Heart left ventricle (tissue), 16 donors: ENCODE data around the gene AGBL3. TPM values are rescaled to one million over a fixed set of nuclear protein-coding genes. Genes with fewer than 3 reads are reported as not detected.

ENCODE experiments used
- ATAC-seq, 4 donors: fragments of 200-7000 bp; cut with Tn5 transposase; one replicate each; pipeline ENCODE4 v1.9.1; 2020 to 2022; ENCODE audit warnings: moderate library complexity in 4 of 4, mild to moderate bottlenecking in 3 of 4, moderate number of reproducible peaks in 1 of 4
- DNase-seq, 5 donors: peaks; one replicate each; pipeline ENCODE4 v3.0.0-alpha.2; 2020
- H3K27ac ChIP-seq, 12 donors: fragments of 200-600 bp; sonication (generic) in 4 of 12; one replicate each; pipeline versions ENCODE4 v1.5.0 to v1.8.0; 2016 to 2022; ENCODE audit warnings: mild to moderate bottlenecking in 2 of 12
- H3K27me3 ChIP-seq, 9 donors: fragments of 200-600 bp; sonication (generic) in 2 of 9; one replicate each; pipeline versions ENCODE4 v1.5.1 to v1.8.0; 2016 to 2022; ENCODE audit warnings: mild to moderate bottlenecking in 3 of 9
- H3K36me3 ChIP-seq, 9 donors: fragments of 200-600 bp; sonication (generic) in 2 of 9; one replicate each; pipeline versions ENCODE4 v1.5.0 to v1.8.0; 2018 to 2022; ENCODE audit warnings: mild to moderate bottlenecking in 2 of 9
- H3K4me1 ChIP-seq, 12 donors: fragments of 200-600 bp; sonication (generic) in 4 of 12; one replicate each; pipeline versions ENCODE4 v1.5.0 to v1.8.0; 2016 to 2022; ENCODE audit warnings: mild to moderate bottlenecking in 3 of 12
- H3K4me3 ChIP-seq, 12 donors: fragments of 200-600 bp; sonication (generic) in 4 of 12; one replicate each; pipeline versions ENCODE4 v1.5.0 to v1.8.0; 2017 to 2022; ENCODE audit warnings: mild to moderate bottlenecking in 9 of 12, moderate library complexity in 4 of 12
- H3K9me3 ChIP-seq, 12 donors: fragments of 200-600 bp; sonication (generic) in 4 of 12; one replicate each; pipeline versions ENCODE4 v1.5.0 to v1.8.0; 2016 to 2022; ENCODE audit warnings: mild to moderate bottlenecking in 1 of 12
- POLR2A ChIP-seq, 2 donors: fragments of 450-650 bp; IDR thresholded peaks; one replicate each; pipeline ENCODE4 v1.6.1; 2017; ENCODE audit warnings: antibody characterized with exemption in 2 of 2, mild to moderate bottlenecking in 2 of 2, moderate library complexity in 2 of 2
- WGBS, 4 donors: extraction: QIAGEN DNeasy Blood & Tissue Kit in 2 of 4; methylation state at CpG; one replicate each; pipeline versions ENCODE4 v1.1.5 to v1.1.7; 2013 to 2018; 5-methylcytosine and 5-hydroxymethylcytosine counted together
- intact Hi-C, 10 donors: fragments of 100-400 bp; cut with DNase I; formaldehyde crosslinking; loops; one replicate each; pipeline versions ENCODE4 v1.11.1 to v1.14.2; 2022
- polyA plus RNA-seq, 2 donors: library from polyadenylated mRNA; stranded (reverse); fragments of 200-250 nt; gene quantifications; one replicate each; pipeline ENCODE4 v1.2.3, GENCODE V29; 2013
- total RNA-seq, 9 donors: library from RNA; depleted of rRNA in 2 of 9; stranded (reverse); fragments of >200 nt in 2 of 9; fragmentation: NEBNext Ultra II Directional in 3 of 9; extraction: Animal tissue kit (Norgen Biotek cat#: 25700) in 3 of 9; gene quantifications; one replicate each; pipeline versions ENCODE4 v1.1.0 to v1.2.4, GENCODE V29; 2016 to 2023
- TF ChIP-seq, protein P1 (sequence below), 12 donors: fragments of 200-600 bp; sonication (generic) in 4 of 12; IDR thresholded peaks; one replicate each; pipeline versions ENCODE4 v1.5.0 to v1.8.0; 2018 to 2022; ENCODE audit warnings: antibody characterized with exemption in 12 of 12, mild to moderate bottlenecking in 5 of 12
- donor health status: ischemic (EF 13 %, LVEDD 7.1; RV severe dilation, severe dysfunction).
- donor health status: healthy with polysubstance abuse.
- donor health status: DM: no; HTN: yes; CAD: no.
- donor health status: DM: no; HTN: no; CAD: no.
- donor health status: ischemic (EF 25% LVEDD 6.9; RV normal size, moderate dysfunction).
- donor health status: ischemic (EF 25% LVEDD 5.7; RV mildly dilated, moderate dysfunction).
- donor health status: healthy.
- donor health status: DM: yes; HTN: yes; CAD: no.
- donor health status: ischemic (EF 35%, LVEDD 5.7; RV mildly dilated, moderate dysfunction).
- donor health status: nonischemic (EF 11% LVEDD 7.7; RV severe dilation, severe dysfunction).
- donor health status: DM: yes; HTN: yes; CAD: no.
- donor health status: PGD.
- donor health status: ischemic (EF 29% LVEDD 5.4; RV normal size, mild dysfunction).
- donor health status: nonischemic (EF 23%, LVEDD 6.1; RV moderate dilation, normal function).

AGBL3 gene
- total and polyA plus RNA-seq, 11 donors = 0.40 to 1.5 (median 0.93) TPM

DNA sequence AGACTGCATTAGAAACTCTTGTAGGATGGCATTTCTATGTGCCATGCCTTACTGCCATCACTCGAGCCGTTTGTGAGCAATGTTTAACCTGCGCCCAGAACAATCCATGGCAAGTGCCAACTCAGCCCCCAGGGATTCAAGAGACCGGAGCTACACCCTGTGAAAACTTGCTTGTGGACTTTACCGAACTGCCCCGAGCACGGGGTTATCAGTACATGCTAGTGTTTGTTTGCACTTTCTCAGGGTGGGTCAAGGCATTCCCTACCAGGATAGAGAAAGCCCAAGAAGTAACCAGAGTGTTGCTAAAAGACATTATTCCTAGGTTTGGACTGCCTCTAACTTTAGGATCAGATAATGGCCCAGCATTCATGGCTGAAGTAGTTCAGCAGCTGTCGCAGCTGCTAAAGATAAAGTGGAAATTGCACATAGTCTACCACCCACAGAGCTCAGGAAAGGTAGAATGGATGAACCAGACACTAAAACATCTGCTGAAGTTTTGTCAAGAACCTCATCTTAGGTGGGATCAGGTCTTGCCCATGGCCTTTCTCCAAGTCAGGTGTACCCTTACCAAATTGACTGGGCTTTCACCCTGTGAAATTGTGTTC, 193.1 kb downstream of the AGBL3 start:
- H3K36me3 ChIP-seq = peaks cover 0 to 47% (median 15%) of the 10 kb centered on the region in 9 donors
- intact Hi-C loops = no loop called here

DNA sequence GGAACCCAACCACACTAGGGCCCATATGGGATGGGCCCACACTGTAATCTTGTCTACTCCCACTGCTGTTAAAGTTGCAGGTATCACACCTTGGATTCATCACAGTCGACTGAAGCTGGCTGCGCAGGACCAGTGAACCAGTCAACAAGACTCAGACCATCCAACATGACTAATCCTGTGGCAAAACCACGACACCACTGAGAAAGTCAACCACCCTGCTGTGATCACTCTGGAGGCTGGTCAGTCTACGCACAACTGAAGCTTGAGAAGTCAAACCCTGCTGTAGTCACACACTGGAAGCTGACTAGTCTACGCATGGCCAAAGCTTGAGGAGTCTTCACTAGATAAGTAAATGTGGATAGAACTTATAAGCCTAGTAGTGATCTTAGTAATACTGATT, 193.8 kb downstream of the AGBL3 start:
- H3K4me1 ChIP-seq = no peaks in the 10 kb centered on the region
- no peaks in the 10 kb centered on the region for H3K27me3 ChIP-seq
- WGBS, 4 donors = 97 to 98% (median 98%) methylated on average over 5 of the region's 5 CpGs
- H3K4me3 ChIP-seq = no peak overlapping the region
- DNase-seq (no peak), ATAC-seq (no peak)
- H3K36me3 ChIP-seq = peaks cover 0 to 54% (median 22%) of the 10 kb centered on the region in 9 donors
- TF ChIP-seq POLR2A (IDR thresholded peaks at IDR 0.05) = no peak
- TF ChIP-seq, protein P1, sequence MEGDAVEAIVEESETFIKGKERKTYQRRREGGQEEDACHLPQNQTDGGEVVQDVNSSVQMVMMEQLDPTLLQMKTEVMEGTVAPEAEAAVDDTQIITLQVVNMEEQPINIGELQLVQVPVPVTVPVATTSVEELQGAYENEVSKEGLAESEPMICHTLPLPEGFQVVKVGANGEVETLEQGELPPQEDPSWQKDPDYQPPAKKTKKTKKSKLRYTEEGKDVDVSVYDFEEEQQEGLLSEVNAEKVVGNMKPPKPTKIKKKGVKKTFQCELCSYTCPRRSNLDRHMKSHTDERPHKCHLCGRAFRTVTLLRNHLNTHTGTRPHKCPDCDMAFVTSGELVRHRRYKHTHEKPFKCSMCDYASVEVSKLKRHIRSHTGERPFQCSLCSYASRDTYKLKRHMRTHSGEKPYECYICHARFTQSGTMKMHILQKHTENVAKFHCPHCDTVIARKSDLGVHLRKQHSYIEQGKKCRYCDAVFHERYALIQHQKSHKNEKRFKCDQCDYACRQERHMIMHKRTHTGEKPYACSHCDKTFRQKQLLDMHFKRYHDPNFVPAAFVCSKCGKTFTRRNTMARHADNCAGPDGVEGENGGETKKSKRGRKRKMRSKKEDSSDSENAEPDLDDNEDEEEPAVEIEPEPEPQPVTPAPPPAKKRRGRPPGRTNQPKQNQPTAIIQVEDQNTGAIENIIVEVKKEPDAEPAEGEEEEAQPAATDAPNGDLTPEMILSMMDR (IDR thresholded peaks at IDR 0.05) = no peak
- intact Hi-C loops = loop anchor here in 1 of 10 donors (10.0 kb wide), 1 partner anchor 505 kb away; no protein-coding TSS in a partner anchor
- peaks cover 0 to 42% (median 28%) of the 10 kb centered on the region in 12 donors for H3K9me3 ChIP-seq
- H3K27ac ChIP-seq = no peak overlapping the region

More for the DNA sequence above, 193.1 kb downstream of the AGBL3 start:
- ATAC-seq (no peak), DNase-seq (no peak)
- Histone ChIP-seq H3K4me1 (no peaks in the 10 kb centered on the region), H3K27ac (no peak overlapping the region), H3K9me3 (peaks cover 0 to 42% (median 28%) of the 10 kb centered on the region in 12 donors), H3K27me3 (no peaks in the 10 kb centered on the region), H3K4me3 (no peak overlapping the region)
- TF ChIP-seq, protein P1 (IDR thresholded peaks at IDR 0.05) = no peak
- TF ChIP-seq POLR2A (IDR thresholded peaks at IDR 0.05) = no peak
- WGBS, 4 donors = 73 to 94% (median 85%) methylated on average over 8 of the region's 8 CpGs

DNA sequence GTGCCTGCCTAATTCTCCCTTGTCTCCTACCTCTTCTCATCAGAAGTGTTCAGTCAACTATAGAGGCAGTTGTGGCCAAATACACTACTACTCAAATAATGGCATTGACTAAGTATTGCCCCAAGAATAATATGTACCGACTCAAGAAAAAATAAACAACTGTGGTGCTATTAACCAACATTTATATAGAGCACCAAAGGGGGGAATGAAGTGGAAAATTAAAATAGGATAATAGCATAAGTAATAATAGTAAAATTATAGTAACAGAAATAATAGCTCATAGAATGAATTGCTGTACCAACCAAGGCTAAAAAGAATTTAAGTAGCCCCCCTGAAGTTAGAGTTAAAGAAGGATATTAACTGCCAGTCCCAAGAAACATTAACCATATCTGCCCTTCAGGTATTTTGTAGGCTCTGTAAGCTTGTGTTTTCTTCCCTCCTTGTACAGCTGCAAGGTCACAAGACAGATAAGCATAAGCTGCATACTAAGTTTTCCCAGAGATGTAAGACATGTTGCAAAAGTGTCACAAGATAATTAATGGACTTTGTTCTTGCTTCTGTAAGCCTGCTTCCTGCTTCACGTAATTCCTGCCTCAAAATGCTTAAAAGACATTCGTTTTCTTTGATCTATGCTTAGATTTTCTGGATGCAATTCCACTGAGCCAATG, 195.1 kb downstream of the AGBL3 start:
- Histone ChIP-seq H3K4me1 (no peaks in the 10 kb centered on the region), H3K27me3 (no peaks in the 10 kb centered on the region), H3K4me3 (no peak overlapping the region), H3K9me3 (peaks cover 0 to 42% (median 28%) of the 10 kb centered on the region in 12 donors), H3K27ac (no peak overlapping the region), H3K36me3 (peaks cover 0 to 63% (median 31%) of the 10 kb centered on the region in 9 donors)
- TF ChIP-seq, protein P1 (IDR thresholded peaks at IDR 0.05) = no peak
- TF ChIP-seq POLR2A (IDR thresholded peaks at IDR 0.05) = no peak
- WGBS, 4 donors = 92 to 95% (median 95%) methylated on average over 3 of the region's 3 CpGs
- intact Hi-C loops = loop anchor here in 1 of 10 donors (10.0 kb wide), 1 partner anchor 507 kb away; no protein-coding TSS in a partner anchor
- ATAC-seq = no peak
- DNase-seq = no peak

DNA sequence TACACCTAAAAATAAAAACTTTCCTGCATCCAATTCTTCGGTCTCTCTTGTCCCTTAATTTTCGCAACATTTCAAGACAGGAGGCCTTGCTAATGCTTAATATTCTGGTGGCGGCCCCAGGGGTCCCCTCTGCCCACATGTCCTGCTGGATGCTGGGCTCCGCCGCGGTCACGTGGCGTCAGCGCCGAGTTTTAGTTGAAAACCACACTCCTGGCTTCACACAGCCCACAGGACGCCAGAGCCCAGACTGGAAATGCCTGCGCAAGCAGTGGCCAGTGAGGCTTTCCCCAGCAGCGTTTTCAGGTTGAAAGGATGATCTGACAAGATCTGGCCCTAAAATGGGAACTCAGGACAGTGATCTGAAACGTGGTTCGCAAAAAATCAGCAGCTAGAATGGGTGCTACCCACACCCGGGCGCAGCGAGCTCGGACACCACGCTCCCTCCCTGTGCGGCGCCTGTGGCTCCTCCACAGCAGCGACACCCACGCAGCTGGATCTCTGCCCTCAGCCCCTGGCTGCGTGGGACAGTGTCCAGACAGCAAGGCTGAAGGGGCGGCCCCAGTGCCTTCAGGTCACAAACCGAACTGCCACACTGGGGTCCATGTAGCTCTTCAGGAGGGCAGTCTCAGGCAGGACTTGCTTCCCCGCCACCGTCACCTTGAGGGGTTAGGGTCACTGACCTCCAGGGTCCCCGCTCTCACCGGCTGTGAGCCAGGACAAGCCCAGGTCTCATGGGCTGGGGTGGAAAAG, 195.8 kb downstream of the AGBL3 start:
- intact Hi-C loops = loop anchor here in 1 of 10 donors (10.0 kb wide), 1 partner anchor 507 kb away; no protein-coding TSS in a partner anchor
- Histone ChIP-seq H3K36me3 (peaks cover 0 to 71% (median 38%) of the 10 kb centered on the region in 9 donors), H3K27ac (no peak overlapping the region), H3K27me3 (no peaks in the 10 kb centered on the region), H3K4me3 (no peak overlapping the region), H3K4me1 (no peaks in the 10 kb centered on the region), H3K9me3 (peaks cover 0 to 42% (median 28%) of the 10 kb centered on the region in 12 donors)
- 97 to 100% (median 98%) methylated on average over 26 to 31 of the region's 31 CpGs for WGBS, 4 donors
- ATAC-seq = no peak
- TF ChIP-seq, protein P1 (IDR thresholded peaks at IDR 0.05) = no peak
- TF ChIP-seq POLR2A (IDR thresholded peaks at IDR 0.05) = no peak
- DNase-seq = no peak
